ENCODE data around the gene ERC1.
"Not testable (repeated sequence)": the region's sequence is repeated elsewhere in the genome, so short reads cannot be mapped to it uniquely, and the experiment has no call there.

ERC1 gene

GRCh38 chr12:1047898-1048660, 57.1 kb downstream of the ERC1 start:
- TF ChIP-seq CTCF (IDR thresholded peaks at IDR 0.05; ENCODE audit: control extremely low read depth, extremely low read depth, low read depth, missing control alignments), result no peak
- ChIA-PET CTCF (interaction anchor here (1.2 to 1.7 kb wide), 3 partner anchors 13 to 70 kb away, joined by 3 to 5 read pairs (median 3); no protein-coding TSS in a partner anchor), POLR2A (no interaction called here)
- DNase-seq (ENCODE audit: extremely low spot score), result no peak

GRCh38 chr12:1050059-1050707, 59.2 kb downstream of the ERC1 start:
- TF ChIP-seq CTCF (IDR thresholded peaks at IDR 0.05; ENCODE audit: control extremely low read depth, extremely low read depth, low read depth, missing control alignments), result no peak
- POLR2A ChIA-PET, result no interaction called here
- CTCF ChIA-PET, result no interaction called here
- DNase-seq (ENCODE audit: extremely low spot score), result no peak

- POLR2A ChIA-PET; DNase-seq (ENCODE audit: extremely low spot score): not testable (repeated sequence)
- CTCF ChIA-PET, result interaction anchor here (1.2 kb wide), 1 partner anchor 41 kb away, joined by 3 read pairs; no protein-coding TSS in a partner anchor
Measured at GRCh38 chr12:1051672-1052071, 60.6 kb downstream of the ERC1 start.

GRCh38 chr12:1053690-1054089, 62.7 kb downstream of the ERC1 start:
- no peak for TF ChIP-seq CTCF (IDR thresholded peaks at IDR 0.05; ENCODE audit: control extremely low read depth, extremely low read depth, low read depth, missing control alignments)
- DNase-seq (ENCODE audit: extremely low spot score), result no peak
- POLR2A ChIA-PET, result no interaction called here
- CTCF ChIA-PET, result interaction anchor here (1.0 to 1.6 kb wide), 3 partner anchors 25 to 601 kb away, joined by 3 read pairs; partner anchors contain the start of gene RAD52

GRCh38 chr12:1054117-1054870, 63.3 kb downstream of the ERC1 start:
- DNase-seq (ENCODE audit: extremely low spot score), result no peak
- ChIA-PET CTCF (interaction anchor here (1.6 kb wide), 1 partner anchor 25 kb away, joined by 3 read pairs; no protein-coding TSS in a partner anchor), POLR2A (no interaction called here)
- TF ChIP-seq CTCF (IDR thresholded peaks at IDR 0.05; ENCODE audit: control extremely low read depth, extremely low read depth, low read depth, missing control alignments), result no peak

- ChIA-PET CTCF (interaction anchor here (1.2 kb wide), 1 partner anchor 36 kb away, joined by 3 read pairs; no protein-coding TSS in a partner anchor), POLR2A (no interaction called here)
- DNase-seq (ENCODE audit: extremely low spot score), result no peak
- TF ChIP-seq CTCF (IDR thresholded peaks at IDR 0.05; ENCODE audit: control extremely low read depth, extremely low read depth, low read depth, missing control alignments), result no peak
Measured at GRCh38 chr12:1056390-1056789, 65.4 kb downstream of the ERC1 start.
